IMR-90 (cell line): ENCODE data around the gene REPIN1. TPM values are rescaled to one million over a fixed set of nuclear protein-coding genes. Genes with fewer than 3 reads are reported as not detected.

Source experiments
- ATAC-seq: fragments of 200-7000 bp; cut with Tn5 transposase; 2 replicates; pipeline ENCODE4 v1.9.1; 2020; ENCODE audit warnings: low read depth, mild to moderate bottlenecking, moderate library complexity
- BruUV-seq: library from RNA; stranded (reverse); fragments of 400-500 nt; replicated peaks from 2 replicates; lab custom pipeline; 2021; lab: Mats Ljungman, UMichigan
- CTCF ChIA-PET: fragments of 300-600 bp; formaldehyde crosslinking; extraction: SDS; loops from one replicate; lab custom pipeline; 2021; ENCODE audit warnings: antibody characterized with exemption; lab: Yijun Ruan, JAX
- POLR2A ChIA-PET: fragments of 300-600 bp; sonication (Branson Sonifier 250); formaldehyde crosslinking; loops from one replicate; lab custom pipeline; 2022; ENCODE audit warnings: antibody characterized with exemption; ENCODE audit not compliant: unreplicated experiment; lab: Charles Lee
- DNase-seq: peaks from one replicate; pipeline ENCODE4 v3.0.0; 2013
- H2AFZ ChIP-seq: replicated peaks from 2 replicates; pipeline ENCODE3; 2013; ENCODE audit warnings: low read length, mild to moderate bottlenecking; ENCODE audit not compliant: poor library complexity
- H2AK5ac ChIP-seq: 2 replicates; pipeline ENCODE4 v1.6.1; 2013; ENCODE audit warnings: low read depth, low read length, inconsistent platforms
- H2AK9ac ChIP-seq: replicated peaks from 2 replicates; pipeline ENCODE3; 2013; ENCODE audit warnings: mild to moderate bottlenecking, low read depth, low read length, moderate library complexity; ENCODE audit not compliant: poor library complexity
- H2BK120ac ChIP-seq: 2 replicates; pipeline ENCODE4 v1.6.1; 2013; ENCODE audit warnings: low read depth, low read length, inconsistent platforms
- H2BK15ac ChIP-seq: 3 replicates; pipeline ENCODE4 v1.6.1; 2013; ENCODE audit warnings: low read depth, low read length, inconsistent platforms
- H2BK20ac ChIP-seq: 2 replicates; pipeline ENCODE4 v1.6.1; 2013; ENCODE audit warnings: low read depth, mild to moderate bottlenecking, inconsistent platforms, low read length, moderate library complexity
- H2BK5ac ChIP-seq: 2 replicates; pipeline ENCODE4 v1.6.1; 2013; ENCODE audit warnings: mild to moderate bottlenecking, low read depth, low read length, inconsistent platforms; ENCODE audit not compliant: poor library complexity, severe bottlenecking
- H3K14ac ChIP-seq: replicated peaks from 2 replicates; pipeline ENCODE4 v1.6.1; 2013; ENCODE audit warnings: low read depth, low read length, inconsistent platforms
- H3K18ac ChIP-seq: 2 replicates; pipeline ENCODE4 v1.6.1; 2013; ENCODE audit warnings: low read depth, low read length, control low read depth
- H3K23ac ChIP-seq: 2 replicates; pipeline ENCODE4 v1.6.1; 2013; ENCODE audit warnings: low read depth, low read length, inconsistent platforms
- H3K27ac ChIP-seq: 2 replicates; pipeline ENCODE4 v1.5.1; 2013; ENCODE audit warnings: mild to moderate bottlenecking, control low read depth, low read length; ENCODE audit not compliant: insufficient read depth
- H3K27me3 ChIP-seq: 2 replicates; pipeline ENCODE4 v1.6.1; 2013; ENCODE audit warnings: low read length; ENCODE audit not compliant: control insufficient read depth, insufficient read depth
- H3K36me3 ChIP-seq: 2 replicates; pipeline ENCODE4 v1.6.1; 2013; ENCODE audit warnings: low read length, mixed read lengths; ENCODE audit not compliant: control insufficient read depth, insufficient read depth
- H3K4ac ChIP-seq: 2 replicates; pipeline ENCODE4 v1.6.1; 2013; ENCODE audit warnings: low read depth, low read length, inconsistent platforms
- H3K4me1 ChIP-seq: 2 replicates; pipeline ENCODE4 v1.6.1; 2013; ENCODE audit warnings: low read length, mixed read lengths; ENCODE audit not compliant: control insufficient read depth, insufficient read depth
- H3K4me2 ChIP-seq: 2 replicates; pipeline ENCODE4 v1.6.1; 2013; ENCODE audit warnings: low read depth, mild to moderate bottlenecking, control low read depth, low read length, moderate library complexity
- H3K4me3 ChIP-seq: 2 replicates; pipeline ENCODE4 v1.5.1; 2013; ENCODE audit warnings: low read depth, mild to moderate bottlenecking, control low read depth, low read length, moderate library complexity; ENCODE audit not compliant: insufficient read depth
- H3K56ac ChIP-seq: 2 replicates; pipeline ENCODE4 v1.6.1; 2013; ENCODE audit warnings: low read length, inconsistent platforms; ENCODE audit not compliant: insufficient read depth; ENCODE audit errors: extremely low read depth
- H3K79me1 ChIP-seq, 2 experiments: 2 replicates each; pipeline ENCODE4 v1.6.1; 2013; ENCODE audit warnings: low read length in 2 of 2, inconsistent platforms in 1 of 2, low read depth in 1 of 2
- H3K9ac ChIP-seq: 2 replicates; pipeline ENCODE4 v1.6.1; 2013; ENCODE audit warnings: low read depth, low read length, control low read depth
- H3K9me1 ChIP-seq: 2 replicates; pipeline ENCODE4 v1.6.1; 2013; ENCODE audit warnings: low read length, inconsistent platforms; ENCODE audit not compliant: insufficient read depth
- H3K9me3 ChIP-seq: 2 replicates; pipeline ENCODE4 v1.6.1; 2013; ENCODE audit warnings: low read length; ENCODE audit not compliant: control insufficient read depth, insufficient read depth
- H4K20me1 ChIP-seq: 2 replicates; pipeline ENCODE4 v1.6.1; 2013; ENCODE audit warnings: low read length, inconsistent platforms; ENCODE audit not compliant: insufficient read depth
- H4K5ac ChIP-seq: 2 replicates; pipeline ENCODE4 v1.6.1; 2013; ENCODE audit warnings: mild to moderate bottlenecking, low read depth, low read length, control low read depth
- H4K8ac ChIP-seq, 2 experiments: 2 replicates each; pipeline ENCODE4 v1.6.1; 2013; ENCODE audit warnings: low read depth in 2 of 2, low read length in 2 of 2, control low read depth in 1 of 2, inconsistent platforms in 1 of 2
- H4K91ac ChIP-seq: 2 replicates; pipeline ENCODE4 v1.6.1; 2013; ENCODE audit warnings: low read depth, low read length, inconsistent platforms; ENCODE audit not compliant: insufficient read depth
- BHLHE40 ChIP-seq: fragments of 150-350 bp; IDR thresholded peaks from 2 replicates; pipeline ENCODE4 v1.6.1; 2016; ENCODE audit warnings: mild to moderate bottlenecking, low read depth, low read length
- CEBPB ChIP-seq: IDR thresholded peaks from 2 replicates; pipeline ENCODE4 v1.6.1; 2012; ENCODE audit warnings: low read depth, low read length, improper control_type of control experiment
- CHD1 ChIP-seq: IDR thresholded peaks from 2 replicates; pipeline ENCODE4 v1.6.1; 2012; ENCODE audit warnings: low read depth, low read length, improper control_type of control experiment
- ELK1 ChIP-seq: fragments of 150-350 bp; IDR thresholded peaks from 2 replicates; pipeline ENCODE4 v1.6.1; 2016; ENCODE audit warnings: low read depth, mild to moderate bottlenecking, low read length, moderate library complexity, borderline replicate concordance
- FOS ChIP-seq: fragments of 150-350 bp; IDR thresholded peaks from 2 replicates; pipeline ENCODE4 v1.6.1; 2016; ENCODE audit warnings: low read depth, low read length
- MAFK ChIP-seq: IDR thresholded peaks from 2 replicates; pipeline ENCODE4 v1.6.1; 2012; ENCODE audit warnings: low read depth, low read length, improper control_type of control experiment
- MAZ ChIP-seq: IDR thresholded peaks from 2 replicates; pipeline ENCODE4 v1.6.1; 2012; ENCODE audit warnings: low read depth, mild to moderate bottlenecking, low read length, improper control_type of control experiment, moderate library complexity, borderline replicate concordance
- MXI1 ChIP-seq: IDR thresholded peaks from 2 replicates; pipeline ENCODE4 v1.6.1; 2012; ENCODE audit warnings: low read depth, mild to moderate bottlenecking, low read length, moderate library complexity, borderline replicate concordance
- POLR2A ChIP-seq: IDR thresholded peaks from 2 replicates; pipeline ENCODE4 v1.6.1; 2012; ENCODE audit warnings: mild to moderate bottlenecking, low read depth, low read length
- RFX5 ChIP-seq: IDR thresholded peaks from 2 replicates; pipeline ENCODE4 v1.8.0; 2012; ENCODE audit warnings: low read depth, mild to moderate bottlenecking, low read length, moderate library complexity
- SMC3 ChIP-seq: fragments of 150-350 bp; IDR thresholded peaks from 2 replicates; pipeline ENCODE4 v1.6.1; 2016; ENCODE audit warnings: low read depth, mild to moderate bottlenecking, antibody characterized with exemption, low read length, moderate library complexity
- USF2 ChIP-seq: fragments of 150-350 bp; IDR thresholded peaks from 2 replicates; pipeline ENCODE4 v1.6.1; 2017; ENCODE audit warnings: mild to moderate bottlenecking, antibody characterized with exemption, low read length, low read depth
- WGBS, 2 experiments: methylation state at CpG; one replicate each; pipeline versions ENCODE4 v1.1.5 to v1.1.7; 2013; ENCODE audit warnings: missing lambda C conversion rate in 2 of 2; ENCODE audit not compliant: insufficient read length in 1 of 2; ENCODE audit errors: extremely low coverage in 2 of 2; 5-methylcytosine and 5-hydroxymethylcytosine counted together
- dilution Hi-C: fragments of 300-500 bp; cut with HindIII; formaldehyde crosslinking; loops from one replicate; pipeline ENCODE4 v1.14.3; 2018; ENCODE audit warnings: low sequenced_read_pairs; ENCODE audit not compliant: unreplicated experiment
- in situ Hi-C: fragments of 300-500 bp; cut with MboI; formaldehyde crosslinking; loops from 3 replicates; pipeline ENCODE4 v1.14.3; 2019; ENCODE audit warnings: low sequenced_read_pairs, inconsistent platforms, mixed read lengths
- intact Hi-C: fragments of 100-400 bp; cut with micrococcal nuclease; formaldehyde crosslinking; loops from 2 replicates; pipeline ENCODE4 v1.10.0; 2022
- polyA plus RNA-seq, 3 experiments: library from polyadenylated mRNA; depleted of rRNA; stranded (reverse); fragments of >200 nt; gene quantifications; 2 replicates each; pipeline ENCODE4 v1.2.3, GENCODE V29; 2012; ENCODE audit warnings: low replicate concordance in 1 of 3
- total RNA-seq: library from RNA; depleted of rRNA; stranded (reverse); fragments of >200 nt; gene quantifications from 2 replicates; pipeline ENCODE4 v1.2.3, GENCODE V29; 2012

REPIN1 gene
- total and polyA plus RNA-seq, 2 of the 4 experiments (the other 2 are of a cell fraction), result 19.4 to 50.6 TPM

GRCh38 chr7:150321788-150322113 is 46.9 kb upstream of the REPIN1 start:
- Histone ChIP-seq H3K9ac (no peak overlapping the region), H3K23ac (no peak overlapping the region), H3K4me3 (no peak overlapping the region), H4K8ac (no peak overlapping the region), H3K14ac (no peak overlapping the region), H3K4me2 (no peak overlapping the region), H3K4me1 (peaks cover 10% of the 10 kb centered on the region; the same call in 1 of the 2 replicates), H3K27ac (no peak overlapping the region), H3K18ac (no peak overlapping the region), H3K9me1 (no peaks in the 10 kb centered on the region), H3K4ac (no peak overlapping the region), H2BK5ac (no peak overlapping the region), H2BK15ac (no peak overlapping the region), H3K79me1 (no peaks in the 10 kb centered on the region), H2AK9ac (no peak overlapping the region), H3K36me3 (no peaks in the 10 kb centered on the region), H2AFZ (no peak overlapping the region), H2BK20ac (no peak overlapping the region), H2BK120ac (no peak overlapping the region), H3K27me3 (no peaks in the 10 kb centered on the region; the same call in 1 of the 2 replicates), H3K9me3 (no peaks in the 10 kb centered on the region), H4K5ac (no peak overlapping the region), H2AK5ac (no peak overlapping the region), H3K56ac (no peak overlapping the region), H4K20me1 (no peaks in the 10 kb centered on the region), H4K91ac (no peak overlapping the region)
- no TSS peak for BruUV-seq
- ChIA-PET CTCF (no interaction called here), POLR2A (no interaction called here)
- ATAC-seq (no peak), DNase-seq (no peak)
- no peak for TF ChIP-seq POLR2A
- TF ChIP-seq SMC3, result no peak
- TF ChIP-seq CEBPB, result no peak
- TF ChIP-seq CHD1, result no peak
- TF ChIP-seq ELK1, result no peak
- TF ChIP-seq MAFK, result no peak
- no peak for TF ChIP-seq USF2
- no peak for TF ChIP-seq RFX5
- no peak for TF ChIP-seq FOS
- no peak for TF ChIP-seq MAZ
- TF ChIP-seq MXI1, result no peak
- TF ChIP-seq BHLHE40, result no peak
- dilution Hi-C loops (no loop called here), intact Hi-C loops (no loop called here), in situ Hi-C loops (loop anchor here (25.0 kb wide), 1 partner anchor 416 kb away; the partner anchor contains the start of gene GIMAP5)
- WGBS, 2 experiments, result 75% methylated on average over 2 of the region's 3 CpGs; no CpG with 5 or more reads in 1 of the 2 experiments
